Astrocyte (in vitro differentiated cells and primary cell): ENCODE data around the gene DMBX1.

Experiments used
- CTCF ChIP-seq: IDR thresholded peaks from 2 replicates; pipeline ENCODE4 v1.5.1; 2011; ENCODE audit warnings: low read depth, mild to moderate bottlenecking, inconsistent platforms, low read length, moderate library complexity; ENCODE audit not compliant: insufficient read depth
- EZH2 ChIP-seq: IDR thresholded peaks from 2 replicates; pipeline ENCODE4 v1.6.1; 2012; ENCODE audit warnings: mild to moderate bottlenecking, low read length, inconsistent platforms; ENCODE audit not compliant: insufficient read depth

GRCh38 chr1:46461809-46462448, 27.7 kb upstream of the DMBX1 start:
- TF ChIP-seq CTCF (no peak), EZH2 (no peak)
